ENCODE data around the gene IL1RN. TPM values are rescaled to one million over a fixed set of nuclear protein-coding genes. Genes with fewer than 3 reads are reported as not detected.

IL1RN gene
- total RNA-seq, 1 donor from 2014 or later, result not detected

GRCh38 chr2:113156278-113157117 is 29.1 kb downstream of the IL1RN start:
- Mint-ChIP-seq H3K9me3 (ENCODE audit: unreplicated experiment) (no peaks in the 10 kb centered on the region), H3K27me3 (ENCODE audit: low read depth, unreplicated experiment) (peaks cover 14% of the 10 kb centered on the region), H3K4me3 (ENCODE audit: unreplicated experiment) (peak overlapping the region; percentile 68), H3K27ac (ENCODE audit: unreplicated experiment) (no peak overlapping the region), H3K36me3 (ENCODE audit: low read depth, unreplicated experiment) (no peaks in the 10 kb centered on the region), H3K4me1 (ENCODE audit: low read depth, unreplicated experiment) (peaks cover 8% of the 10 kb centered on the region)
- Histone ChIP-seq H3K27me3 (ENCODE audit: insufficient read depth, low read length) (no peaks in the 10 kb centered on the region), H3K27ac (ENCODE audit: low read depth, low read length) (no peak overlapping the region), H3K36me3 (ENCODE audit: insufficient read depth, low read length) (no peaks in the 10 kb centered on the region), H3K9me3 (ENCODE audit: insufficient read depth, low read depth, low read length) (no peaks in the 10 kb centered on the region), H3K4me2 (ENCODE audit: low read length) (peak overlapping the region; percentile 87), H2AFZ (ENCODE audit: low read depth, low read length) (peak overlapping the region; percentile 69), H3K4me1 (ENCODE audit: insufficient read depth, low read length) (peaks cover 20% of the 10 kb centered on the region), H3K4me3 (ENCODE audit: insufficient read depth, low read depth, low read length) (peak overlapping the region; percentile 45), H3K9ac (ENCODE audit: low read length) (peak overlapping the region; percentile 52), H3K79me2 (ENCODE audit: insufficient read depth, low read length) (no peaks in the 10 kb centered on the region), H4K20me1 (ENCODE audit: insufficient read depth, low read length) (no peaks in the 10 kb centered on the region)
- FAIRE-seq (no peak), DNase-seq (ENCODE audit: low read depth) (no peak)
- TF ChIP-seq CTCF (IDR thresholded peaks at IDR 0.05; ENCODE audit: insufficient read depth, low read depth, low read length) (no peak), EZH2 (IDR thresholded peaks at IDR 0.05; ENCODE audit: insufficient read depth, low read length) (no peak)

- H3K9me3 Mint-ChIP-seq (ENCODE audit: unreplicated experiment), result no peaks in the 10 kb centered on the region
- H3K36me3 Mint-ChIP-seq (ENCODE audit: low read depth, unreplicated experiment), result no peaks in the 10 kb centered on the region
- H3K4me1 ChIP-seq (ENCODE audit: insufficient read depth, low read length), result peaks cover 20% of the 10 kb centered on the region
- peak overlapping the region; percentile 92 for H2AFZ ChIP-seq (ENCODE audit: low read depth, low read length)
- no peaks in the 10 kb centered on the region for H3K9me3 ChIP-seq (ENCODE audit: insufficient read depth, low read depth, low read length)
- peaks cover 14% of the 10 kb centered on the region for H3K27me3 Mint-ChIP-seq (ENCODE audit: low read depth, unreplicated experiment)
- H3K27ac Mint-ChIP-seq (ENCODE audit: unreplicated experiment), result no peak overlapping the region
- no peak for FAIRE-seq
- no peaks in the 10 kb centered on the region for H3K27me3 ChIP-seq (ENCODE audit: insufficient read depth, low read length)
- DNase-seq (ENCODE audit: low read depth), result peak; percentile 10
- H4K20me1 ChIP-seq (ENCODE audit: insufficient read depth, low read length), result no peaks in the 10 kb centered on the region
- H3K27ac ChIP-seq (ENCODE audit: low read depth, low read length), result peak overlapping the region; percentile 58
- H3K4me3 ChIP-seq (ENCODE audit: insufficient read depth, low read depth, low read length), result peak overlapping the region; percentile 69
- TF ChIP-seq EZH2 (IDR thresholded peaks at IDR 0.05; ENCODE audit: insufficient read depth, low read length) (no peak), CTCF (IDR thresholded peaks at IDR 0.05; ENCODE audit: insufficient read depth, low read depth, low read length) (no peak)
- H3K9ac ChIP-seq (ENCODE audit: low read length), result peak overlapping the region; percentile 82
- peaks cover 8% of the 10 kb centered on the region for H3K4me1 Mint-ChIP-seq (ENCODE audit: low read depth, unreplicated experiment)
- peak overlapping the region; percentile 87 for H3K4me2 ChIP-seq (ENCODE audit: low read length)
- H3K4me3 Mint-ChIP-seq (ENCODE audit: unreplicated experiment), result peak overlapping the region; percentile 88
- H3K36me3 ChIP-seq (ENCODE audit: insufficient read depth, low read length), result no peaks in the 10 kb centered on the region
- no peaks in the 10 kb centered on the region for H3K79me2 ChIP-seq (ENCODE audit: insufficient read depth, low read length)
Measured at GRCh38 chr2:113157118-113157896, 29.9 kb downstream of the IL1RN start.
